EH (cell line): ENCODE data around the gene PDILT.

Source experiments
- DNase-seq: peaks from one replicate; pipeline ENCODE4 v3.0.0-alpha.2; 2015; ENCODE audit warnings: low read depth

The PDILT gene

DNA sequence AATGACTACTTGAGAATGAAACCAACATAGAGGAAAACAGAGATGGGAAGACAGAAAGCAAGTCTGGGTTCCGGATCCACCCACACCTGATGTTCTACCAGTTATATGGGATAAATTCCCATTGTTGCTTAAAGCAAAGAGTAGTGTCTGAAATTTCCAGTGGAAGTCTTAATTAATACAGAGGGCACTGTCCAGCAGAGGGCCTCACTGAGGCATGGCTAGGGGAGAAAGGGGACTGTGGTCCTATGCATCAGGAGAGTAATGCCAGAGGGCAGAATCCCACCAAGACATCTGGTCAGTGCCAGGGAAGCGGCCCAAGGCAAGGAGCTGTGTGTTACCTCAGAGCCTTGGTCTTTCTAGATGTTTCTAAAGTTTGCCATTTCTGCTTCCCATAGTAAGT lies 44.5 kb downstream of the PDILT start:
- no peak for DNase-seq

- no peak for DNase-seq
These were observed 49.3 kb downstream of the PDILT start for GRCh38 chr16:20355114-20355782.

GRCh38 chr16:20353379-20353778 lies 51.2 kb downstream of the PDILT start:
- DNase-seq = no peak

- DNase-seq = no peak
These were observed 51.9 kb downstream of the PDILT start, which contains the start of gene UMOD for GRCh38 chr16:20352615-20353014. UMOD (minus strand) TSS chr16:20352715; CDS start chr16:20350737, 1,978 bp downstream.

DNA sequence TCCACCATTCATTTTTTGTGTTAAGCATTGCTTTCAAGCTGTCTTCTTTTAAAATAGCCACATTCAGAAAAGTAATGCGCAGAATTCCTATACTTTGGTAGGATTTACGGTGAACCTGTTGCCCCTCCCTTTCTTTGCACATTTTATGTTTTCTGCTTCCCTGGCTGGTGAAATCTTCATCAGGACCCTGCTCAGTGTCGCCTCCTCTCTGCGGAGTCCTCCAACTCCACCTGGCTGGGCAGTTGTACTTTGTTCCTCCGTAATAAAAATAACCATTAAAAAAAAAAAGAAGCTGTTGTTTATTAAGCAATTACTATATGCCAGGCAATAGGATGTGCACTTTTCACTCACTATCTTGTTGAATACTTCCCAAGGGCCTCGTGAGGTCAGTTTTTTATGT lies 54.9 kb downstream of the PDILT start:
- no peak for DNase-seq

GRCh38 chr16:20348365-20349185 lies 56.0 kb downstream of the PDILT start:
- no peak for DNase-seq

DNA sequence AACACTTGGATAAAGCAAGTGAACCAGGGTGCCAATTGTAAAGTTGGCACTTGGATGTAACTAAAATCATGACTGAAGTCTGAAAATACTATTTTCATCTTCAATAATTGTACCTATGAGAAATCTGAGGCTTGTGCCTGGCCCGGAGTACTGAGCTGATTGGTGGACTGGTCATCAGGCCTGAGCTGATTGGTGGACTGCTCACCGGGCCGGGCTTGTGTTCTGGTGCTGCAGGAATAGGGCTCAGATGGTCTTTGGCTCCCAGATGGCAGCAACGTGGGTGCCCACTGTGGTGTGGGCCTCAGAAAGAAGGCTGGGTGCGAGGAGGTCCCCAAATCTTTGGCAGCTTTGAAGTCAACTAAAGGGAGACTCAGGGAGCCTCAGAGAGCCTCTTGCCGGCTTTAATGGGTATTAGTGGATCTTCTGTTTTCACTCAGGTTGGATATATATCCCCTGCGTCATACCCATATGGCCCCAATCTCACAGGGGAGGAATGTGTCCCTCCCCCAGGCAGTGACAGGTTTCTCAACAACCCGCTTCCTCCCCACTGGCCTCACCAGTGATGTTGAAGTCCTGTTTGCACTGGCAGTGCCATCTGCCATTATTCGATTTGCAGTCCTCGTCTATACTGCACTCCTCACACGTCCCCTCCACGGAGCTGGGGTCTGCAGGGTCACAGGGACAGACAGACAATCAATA lies 56.7 kb downstream of the PDILT start:
- DNase-seq = no peak

GRCh38 chr16:20344611-20345010 lies 59.9 kb downstream of the PDILT start:
- DNase-seq = no peak

DNA sequence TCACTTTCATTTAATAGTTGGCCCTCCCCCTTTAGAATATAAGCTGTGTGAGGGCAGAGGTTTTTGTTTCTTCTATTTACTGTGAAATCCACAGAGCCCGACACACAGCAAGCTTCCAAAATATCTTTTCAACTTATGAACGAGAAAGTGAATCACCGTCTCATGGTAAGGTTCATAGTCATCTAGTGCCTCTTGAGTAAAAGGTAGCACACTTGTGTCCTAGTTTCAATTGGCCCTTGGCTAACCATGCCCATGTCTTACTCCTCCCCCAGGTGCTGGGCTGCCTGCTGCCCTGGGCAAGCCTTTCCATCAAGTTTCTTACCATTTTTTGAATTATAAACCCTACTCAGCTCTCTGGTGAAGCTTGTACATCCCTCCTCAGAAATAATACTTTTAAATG lies 64.8 kb downstream of the PDILT start:
- DNase-seq = no peak

GRCh38 chr16:20336955-20337354 lies 67.6 kb downstream of the PDILT start:
- no peak for DNase-seq

DNA sequence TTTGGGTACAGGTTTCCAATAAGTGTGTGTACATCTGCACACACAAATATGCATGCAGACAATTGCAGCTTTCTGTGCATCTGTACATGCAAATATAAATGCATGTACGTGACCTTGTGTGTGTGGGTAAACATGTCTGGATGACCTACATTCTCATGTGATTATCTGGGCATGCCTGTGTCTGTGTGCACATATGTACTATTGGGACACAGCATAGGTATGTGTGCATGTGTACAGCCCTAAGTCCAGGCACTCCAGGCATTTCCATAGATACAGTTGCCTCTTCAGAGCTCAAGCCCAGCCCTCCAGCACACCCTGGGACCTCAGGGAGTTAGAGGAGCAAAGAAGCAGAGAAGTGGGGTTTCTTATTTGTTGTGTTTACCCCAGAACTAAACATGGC lies 70.1 kb downstream of the PDILT start:
- no peak for DNase-seq

- DNase-seq = no peak
These were observed 71.4 kb downstream of the PDILT start for GRCh38 chr16:20333120-20333519.

GRCh38 chr16:20332411-20332810 lies 72.1 kb downstream of the PDILT start:
- DNase-seq = no peak

GRCh38 chr16:20331635-20332034 lies 72.9 kb downstream of the PDILT start:
- no peak for DNase-seq

GRCh38 chr16:20329392-20330138 lies 75.0 kb downstream of the PDILT start:
- DNase-seq = no peak

DNA sequence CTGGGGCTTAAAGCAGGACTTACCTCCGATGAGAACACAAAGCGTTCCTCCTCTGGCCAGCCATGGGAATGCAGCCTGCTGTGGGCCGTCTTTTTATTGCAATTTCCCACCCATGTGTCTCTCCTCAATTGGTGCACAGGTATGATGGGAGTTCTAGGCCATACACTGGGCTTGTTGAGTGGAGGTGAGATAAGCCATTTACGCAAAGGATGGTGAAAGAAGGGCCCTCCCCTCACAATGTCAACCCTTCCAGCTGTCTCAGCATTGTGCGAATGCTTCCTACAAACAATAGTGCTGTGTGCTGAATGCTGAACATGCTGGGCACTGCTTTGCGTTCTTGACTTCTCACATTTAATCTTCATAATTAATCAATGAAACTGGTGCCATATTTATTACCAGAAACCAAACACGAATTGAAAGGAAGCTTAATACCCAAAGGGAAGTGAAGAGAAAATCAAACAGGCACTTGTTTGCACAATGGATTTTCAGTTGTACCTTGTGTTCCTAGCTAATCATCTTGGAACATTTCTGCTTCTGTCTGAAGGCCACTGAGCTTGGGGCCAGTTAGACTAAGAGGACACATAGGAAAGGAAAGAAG lies 77.0 kb downstream of the PDILT start, which contains the start of gene GP2:
Gene GP2, minus strand, starts transcription at position 70 of the 598 bp plus-strand sequence. CDS start 1,082 bp downstream, outside the sequence.
- no peak for DNase-seq

DNA sequence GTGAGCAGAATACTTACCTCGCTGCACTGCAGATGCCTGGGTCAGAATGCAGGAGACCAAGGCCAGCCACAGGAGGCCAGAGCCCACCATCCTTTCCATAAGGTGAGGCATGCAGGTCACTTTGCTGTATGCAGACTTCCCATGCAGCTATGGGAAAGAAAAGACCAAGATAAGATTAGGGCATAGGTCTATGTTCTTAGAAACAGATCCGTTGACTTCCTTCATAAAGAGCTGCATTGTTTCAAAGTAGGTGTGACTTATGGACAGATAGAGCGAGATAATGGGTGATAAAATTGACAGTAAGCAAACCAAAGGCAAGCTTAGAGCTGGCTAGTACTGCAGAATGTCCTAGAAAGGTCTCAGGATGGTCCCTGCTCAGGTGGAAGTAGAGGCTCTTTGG lies 78.2 kb downstream of the PDILT start:
- DNase-seq = no peak

DNA sequence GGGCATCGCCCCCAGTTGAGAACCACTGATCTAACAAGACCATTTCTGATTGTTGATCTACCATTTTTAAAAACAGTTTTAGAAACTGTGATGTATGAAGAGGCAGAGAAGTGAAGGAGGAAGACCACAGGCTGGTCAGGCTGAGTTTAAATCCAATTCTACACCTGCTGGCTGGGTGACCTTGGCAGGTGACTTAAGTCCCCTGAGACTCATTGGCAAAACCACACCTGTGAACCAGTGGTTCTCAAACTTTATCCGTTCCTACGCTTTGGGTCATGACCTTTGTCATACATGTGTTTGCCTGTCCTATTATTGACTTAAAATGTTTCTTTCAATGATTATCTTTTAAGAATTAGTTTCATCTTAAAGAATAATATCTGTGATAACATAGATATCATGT lies 79.5 kb downstream of the PDILT start:
- DNase-seq = no peak

DNA sequence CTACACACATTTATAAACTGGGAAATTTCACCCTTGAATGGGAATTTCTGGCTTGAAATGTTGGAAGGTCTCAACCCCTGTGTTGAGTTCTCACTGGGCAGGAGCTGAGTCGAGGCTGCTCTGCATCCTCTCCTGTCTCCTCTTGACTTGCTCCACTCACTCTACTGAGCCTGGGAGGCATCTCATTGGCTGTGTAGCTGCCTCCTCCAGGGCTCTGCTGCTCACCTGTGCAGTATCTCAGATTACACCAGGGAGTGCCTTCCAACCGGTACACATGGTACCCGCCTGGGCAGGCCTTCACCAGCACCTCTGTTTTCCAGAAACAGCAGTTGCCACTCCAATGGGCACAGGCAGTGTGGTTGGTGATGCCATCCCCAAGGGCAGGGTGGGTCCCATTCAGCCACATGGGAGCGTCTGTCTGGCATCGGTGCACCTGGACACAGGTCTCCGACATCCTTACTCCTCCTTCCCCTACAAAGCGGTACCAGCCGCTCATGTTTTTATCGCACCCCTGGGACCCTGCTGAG lies 80.9 kb downstream of the PDILT start:
- DNase-seq = no peak

DNA sequence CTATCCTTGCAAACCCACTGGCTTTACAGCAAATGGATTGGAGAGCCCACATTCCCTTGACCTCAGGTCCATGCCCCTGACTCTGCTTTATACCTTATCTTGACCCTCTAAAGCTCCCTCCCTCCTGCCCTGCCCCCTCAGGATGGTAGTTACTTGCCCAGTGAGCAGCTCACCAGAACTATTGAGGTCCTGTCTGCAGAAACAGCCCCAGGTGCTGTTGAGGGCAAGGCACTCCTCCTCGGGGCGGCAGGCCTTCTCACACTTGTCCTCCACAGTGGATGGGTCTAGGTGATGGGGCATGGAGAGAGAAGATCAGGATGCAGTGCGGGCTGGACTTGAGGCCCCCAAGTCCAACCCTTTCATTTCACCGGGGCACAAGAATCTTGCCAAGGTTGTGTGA lies 81.8 kb downstream of the PDILT start:
- no peak for DNase-seq

GRCh38 chr16:20321671-20322070 lies 82.9 kb downstream of the PDILT start:
- no peak for DNase-seq
